Measurements from ENCODE around the gene LRP2BP.

LRP2BP gene

GRCh38 chr4:185437809-185438208 lies 42.1 kb upstream of the LRP2BP start:
- H3F3A ChIP-seq (ENCODE audit: insufficient read depth, low read length) = no peaks in the 10 kb centered on the region
- DNase-seq = no peak
- H4K20me1 ChIP-seq (ENCODE audit: insufficient read depth, low read length) = no peaks in the 10 kb centered on the region
- H3K4me2 ChIP-seq (ENCODE audit: low read depth, low read length) = no peak overlapping the region
- H3K9me3 ChIP-seq (replicated peaks; ENCODE audit: insufficient read depth, low read length) = no peaks in the 10 kb centered on the region
- H3K27ac ChIP-seq (ENCODE audit: low read length) = no peak overlapping the region
- no peak overlapping the region for H3K9ac ChIP-seq (ENCODE audit: low read length)
- no peaks in the 10 kb centered on the region for H3K9me2 ChIP-seq (replicated peaks; ENCODE audit: insufficient read depth, low read length)
- no peaks in the 10 kb centered on the region for H3K27me3 ChIP-seq (replicated peaks; ENCODE audit: insufficient read depth, low read length)
- TF ChIP-seq EZH2phosphoT487 (IDR thresholded peaks at IDR 0.05; ENCODE audit: low read length) (no peak), CTCF (IDR thresholded peaks at IDR 0.05; ENCODE audit: low read length) (no peak), EZH2 (optimal IDR thresholded peaks at IDR 0.05; ENCODE audit: low read depth, low read length) (no peak)
- H3K79me2 ChIP-seq (ENCODE audit: low read length) = no peaks in the 10 kb centered on the region
- no peaks in the 10 kb centered on the region for H3K36me3 ChIP-seq (replicated peaks; ENCODE audit: insufficient read depth, low read length)
- H3K4me3 ChIP-seq (ENCODE audit: low read length) = no peak overlapping the region
- no peak overlapping the region for H2AFZ ChIP-seq (ENCODE audit: low read length)
- no peaks in the 10 kb centered on the region for H3K4me1 ChIP-seq (ENCODE audit: low read length)

GRCh38 chr4:185435466-185435865 lies 39.7 kb upstream of the LRP2BP start:
- no peaks in the 10 kb centered on the region for H3K4me1 ChIP-seq (ENCODE audit: low read length)
- H3K9me2 ChIP-seq (replicated peaks; ENCODE audit: insufficient read depth, low read length) = no peaks in the 10 kb centered on the region
- H3K36me3 ChIP-seq (replicated peaks; ENCODE audit: insufficient read depth, low read length) = no peaks in the 10 kb centered on the region

GRCh38 chr4:185429660-185430059 lies 33.9 kb upstream of the LRP2BP start:
- no peaks in the 10 kb centered on the region for H3K36me3 ChIP-seq (replicated peaks; ENCODE audit: insufficient read depth, low read length)
- TF ChIP-seq EZH2 (optimal IDR thresholded peaks at IDR 0.05; ENCODE audit: low read depth, low read length) (no peak), CTCF (IDR thresholded peaks at IDR 0.05; ENCODE audit: low read length) (no peak), EZH2phosphoT487 (IDR thresholded peaks at IDR 0.05; ENCODE audit: low read length) (no peak)

More at GRCh38 chr4:185435466-185435865, 39.7 kb upstream of the LRP2BP start:
- Histone ChIP-seq H3K9ac (ENCODE audit: low read length) (no peak overlapping the region), H3K4me2 (ENCODE audit: low read depth, low read length) (no peak overlapping the region), H3F3A (ENCODE audit: insufficient read depth, low read length) (no peaks in the 10 kb centered on the region), H3K4me3 (ENCODE audit: low read length) (no peak overlapping the region), H3K27ac (ENCODE audit: low read length) (no peak overlapping the region), H3K9me3 (replicated peaks; ENCODE audit: insufficient read depth, low read length) (no peaks in the 10 kb centered on the region), H3K79me2 (ENCODE audit: low read length) (no peaks in the 10 kb centered on the region), H2AFZ (ENCODE audit: low read length) (no peak overlapping the region), H4K20me1 (ENCODE audit: insufficient read depth, low read length) (no peaks in the 10 kb centered on the region), H3K27me3 (replicated peaks; ENCODE audit: insufficient read depth, low read length) (no peaks in the 10 kb centered on the region)
- TF ChIP-seq CTCF (IDR thresholded peaks at IDR 0.05; ENCODE audit: low read length) (no peak), EZH2phosphoT487 (IDR thresholded peaks at IDR 0.05; ENCODE audit: low read length) (no peak), EZH2 (optimal IDR thresholded peaks at IDR 0.05; ENCODE audit: low read depth, low read length) (no peak)
- DNase-seq = no peak

More at GRCh38 chr4:185429660-185430059, 33.9 kb upstream of the LRP2BP start:
- Histone ChIP-seq H3K4me3 (ENCODE audit: low read length) (no peak overlapping the region), H3F3A (ENCODE audit: insufficient read depth, low read length) (peaks cover 2% of the 10 kb centered on the region; the same call in 1 of the 2 replicates), H3K27ac (ENCODE audit: low read length) (no peak overlapping the region), H3K27me3 (replicated peaks; ENCODE audit: insufficient read depth, low read length) (no peaks in the 10 kb centered on the region), H3K79me2 (ENCODE audit: low read length) (peaks cover 10% of the 10 kb centered on the region), H3K9ac (ENCODE audit: low read length) (no peak overlapping the region), H3K4me1 (ENCODE audit: low read length) (no peaks in the 10 kb centered on the region), H3K9me3 (replicated peaks; ENCODE audit: insufficient read depth, low read length) (no peaks in the 10 kb centered on the region), H2AFZ (ENCODE audit: low read length) (no peak overlapping the region), H3K9me2 (replicated peaks; ENCODE audit: insufficient read depth, low read length) (no peaks in the 10 kb centered on the region), H3K4me2 (ENCODE audit: low read depth, low read length) (no peak overlapping the region), H4K20me1 (ENCODE audit: insufficient read depth, low read length) (no peaks in the 10 kb centered on the region)
- no peak for DNase-seq

All from MM.1S (cell line).